K562 (cell line): ENCODE data around the gene TRNP1. TPM values are rescaled to one million over a fixed set of nuclear protein-coding genes. Genes with fewer than 3 reads are reported as not detected.

ENCODE experiments used
- CHD7 ChIP-seq: fragments of 200-600 bp; sonication (generic); IDR thresholded peaks from one replicate; pipeline ENCODE4 v1.6.1; 2012; ENCODE audit warnings: mild to moderate bottlenecking, low read depth, low read length, inconsistent platforms
- PCBP1 ChIP-seq: fragments of 200-400 bp; formaldehyde crosslinking; IDR thresholded peaks from 2 replicates; pipeline ENCODE4 v1.6.1; 2018; ENCODE audit warnings: mild to moderate bottlenecking, low read depth, low read length; ENCODE audit not compliant: poor library complexity, severe bottlenecking
- PREB ChIP-seq: sonication (generic); formaldehyde crosslinking; IDR thresholded peaks from 2 replicates; pipeline ENCODE4 v1.8.1; 2023; ENCODE audit warnings: mild to moderate bottlenecking, missing genetic modification reagents
- polyA plus RNA-seq, 8 experiments: library from polyadenylated mRNA; depleted of rRNA in 4 of 8; stranded (reverse) in 5 of 8; unstranded in 3 of 8; fragments of >200 nt; fragmentation: Nextera tagmentation in 2 of 8; fragmentation: Illumina TruSeq in 1 of 8; extraction: Ambion mirVana in 2 of 8; extraction: Trizol in 1 of 8; gene quantifications; 2 replicates each; pipeline versions ENCODE4 v1.2.1 to v1.2.3, GENCODE V29; 2011 to 2014; ENCODE audit warnings: inconsistent platforms in 1 of 8, missing spikeins in 1 of 8
- total RNA-seq, 7 experiments: library from RNA; depleted of rRNA in 6 of 7; stranded (reverse); fragments of >200 nt in 6 of 7; fragmentation: Illumina TruSeq in 2 of 7; extraction: Trizol in 2 of 7; gene quantifications; 2 replicates each; pipeline versions ENCODE4 v1.2.1 to v1.2.3, GENCODE V29; 2011 to 2021; ENCODE audit warnings: low replicate concordance in 1 of 7

The TRNP1 gene
- total and polyA plus RNA-seq, 9 of the 15 experiments (the other 6 are each of a cell fraction or from before 2014, with no cell fraction given), result 0.03 to 1.3 (median 0.95) TPM

- TF ChIP-seq CHD7 (no peak), PREB (CRISPR knock-in tag) (no peak), PCBP1 (no peak)
- TF ChIP-seq, all 486 proteins: peak for 0
Measured at GRCh38 chr1:26996665-26997064, 3.2 kb downstream of the TRNP1 start (continued).
